HG03066 (cell line): Measurements from ENCODE around the gene DYNC1I2.
"Not testable (repeated sequence)": the region's sequence is repeated elsewhere in the genome, so short reads cannot be mapped to it uniquely, and the experiment has no call there.

Experiments
- ATAC-seq: cut with Tn5 transposase; IDR thresholded peaks from one replicate; pipeline ENCODE4 v1.9.1; 2021; ENCODE audit warnings: low read depth; ENCODE audit not compliant: unreplicated experiment

DYNC1I2 gene

DNA sequence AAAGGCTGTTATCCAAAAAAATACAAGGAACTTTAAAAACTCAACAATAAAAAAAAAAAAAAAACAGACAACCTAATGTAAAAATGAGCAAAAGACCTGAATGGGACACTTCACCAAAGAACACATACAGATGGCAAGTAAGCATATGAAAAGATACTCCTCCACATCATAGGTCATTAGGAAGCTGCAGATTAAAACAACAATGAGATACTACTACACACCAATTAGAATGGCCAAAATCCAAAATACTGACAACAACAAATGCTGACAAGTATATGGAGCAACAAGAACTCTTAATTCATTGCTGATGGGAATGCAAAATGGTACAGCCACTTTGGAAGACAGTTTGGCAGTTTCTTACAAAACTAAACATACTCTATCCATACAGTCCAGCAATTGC is 84.2 kb downstream of the DYNC1I2 start:
- ATAC-seq = no peak

DNA sequence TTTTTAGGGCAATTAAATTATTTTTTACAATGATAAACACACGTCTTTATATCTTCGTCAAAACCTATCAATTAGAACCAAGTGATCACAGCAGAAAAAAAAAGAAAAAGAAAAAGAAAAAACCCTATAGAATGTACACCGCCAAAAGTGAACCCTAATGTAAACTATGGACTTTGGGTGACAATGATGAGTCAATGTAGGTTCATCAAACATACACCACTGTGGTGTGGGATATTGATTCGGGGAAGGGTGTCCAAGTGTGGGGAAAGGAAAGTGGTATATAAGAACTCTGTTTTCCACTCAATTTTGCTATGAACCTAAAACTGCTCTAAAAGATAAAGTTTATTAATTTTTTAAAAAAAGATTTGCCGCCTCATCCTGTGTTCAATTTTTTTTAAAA is 85.1 kb downstream of the DYNC1I2 start:
- ATAC-seq = no peak

DNA sequence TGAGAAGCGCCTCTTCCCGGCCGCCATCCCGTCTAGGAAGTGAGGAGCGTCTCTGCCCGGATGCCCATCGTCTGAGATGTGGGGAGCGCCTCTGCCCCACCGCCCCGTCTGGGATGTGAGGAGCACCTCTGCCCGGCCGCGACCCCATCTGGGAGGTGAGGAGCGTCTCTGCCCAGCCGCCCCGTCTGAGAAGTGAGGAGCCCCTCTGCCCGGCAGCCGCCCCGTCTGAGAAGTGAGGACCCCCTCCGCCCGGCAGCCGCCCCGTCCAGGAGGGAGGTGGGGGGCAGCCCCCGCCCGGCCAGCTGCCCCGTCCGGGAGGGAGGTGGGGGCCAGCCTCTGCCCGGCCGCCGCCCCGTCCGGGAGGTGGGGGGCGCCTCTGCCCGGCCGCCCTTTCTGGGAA is 87.3 kb downstream of the DYNC1I2 start:
- ATAC-seq = not testable (repeated sequence)

DNA sequence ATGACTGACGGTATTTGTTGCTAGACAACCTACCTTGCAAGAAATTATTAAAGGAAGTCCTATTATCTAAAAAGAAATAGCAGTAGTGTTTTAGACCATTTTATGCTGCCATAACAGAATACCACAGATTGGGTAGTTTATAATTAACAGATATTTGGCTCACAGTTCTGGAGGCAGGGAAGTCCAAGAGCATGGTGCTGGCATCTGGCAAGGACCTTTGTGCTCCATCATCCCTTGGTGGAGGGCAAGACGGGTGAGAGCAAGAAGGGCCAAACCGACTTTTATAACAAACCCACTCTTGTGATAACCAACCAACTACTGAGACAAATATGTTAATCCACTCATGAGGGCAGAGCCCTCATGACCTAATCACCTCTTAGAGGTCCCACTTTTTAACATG is 91.2 kb downstream of the DYNC1I2 start:
- no peak for ATAC-seq

DNA sequence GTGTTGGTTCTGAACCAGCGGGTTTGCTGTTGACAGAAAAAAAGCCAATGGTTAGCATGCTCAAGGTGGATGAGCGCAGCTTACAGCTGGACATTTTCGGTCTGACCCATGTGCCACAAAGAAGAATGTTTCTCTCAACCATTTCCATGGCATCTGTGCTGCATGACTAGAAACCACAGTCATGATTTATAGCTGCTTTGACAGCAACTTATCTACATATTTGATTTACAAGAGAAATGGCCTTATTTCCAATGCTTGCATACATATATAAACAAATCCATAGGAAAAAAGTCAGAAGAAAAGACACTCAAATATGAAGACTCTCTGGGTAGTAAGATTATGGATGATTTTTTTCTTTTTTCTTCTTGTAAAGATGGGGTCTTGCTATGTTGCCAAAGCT is 98.2 kb downstream of the DYNC1I2 start:
- ATAC-seq = no peak

DNA sequence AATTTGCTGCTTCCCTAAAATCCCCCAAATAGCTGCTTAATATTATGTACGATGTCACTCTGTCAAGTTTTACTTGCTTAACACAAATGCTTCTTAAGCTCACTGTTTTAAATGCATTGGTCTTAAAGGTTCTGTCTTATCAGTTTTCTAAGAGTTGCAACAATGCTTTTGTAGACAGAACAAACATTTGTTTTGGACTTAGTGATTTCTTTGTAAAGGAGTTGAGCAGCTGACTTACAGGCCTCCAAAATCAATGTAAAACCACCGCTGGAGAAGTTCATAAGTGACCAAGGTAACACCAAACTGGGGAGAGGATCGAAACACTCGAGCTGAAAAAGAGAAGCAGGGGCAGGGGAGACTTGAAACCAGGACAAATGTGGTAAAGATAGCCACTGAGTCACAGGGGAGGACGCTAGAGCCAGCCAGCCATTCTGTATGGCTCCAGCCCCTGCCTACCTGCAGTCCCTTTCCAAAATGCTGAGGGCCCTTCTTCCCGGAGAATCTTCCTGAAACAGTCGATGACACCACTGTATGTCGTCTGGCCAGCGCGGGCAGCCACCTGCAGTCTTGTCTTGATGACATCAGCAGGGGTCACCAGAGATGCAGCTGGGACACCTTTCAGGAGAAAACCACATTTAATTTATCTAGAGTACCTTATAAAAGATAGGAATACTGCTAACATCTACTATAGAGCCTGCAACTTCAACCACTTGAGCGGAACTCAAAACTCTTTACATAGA is 100.2 kb downstream of the DYNC1I2 start:
- ATAC-seq = no peak

DNA sequence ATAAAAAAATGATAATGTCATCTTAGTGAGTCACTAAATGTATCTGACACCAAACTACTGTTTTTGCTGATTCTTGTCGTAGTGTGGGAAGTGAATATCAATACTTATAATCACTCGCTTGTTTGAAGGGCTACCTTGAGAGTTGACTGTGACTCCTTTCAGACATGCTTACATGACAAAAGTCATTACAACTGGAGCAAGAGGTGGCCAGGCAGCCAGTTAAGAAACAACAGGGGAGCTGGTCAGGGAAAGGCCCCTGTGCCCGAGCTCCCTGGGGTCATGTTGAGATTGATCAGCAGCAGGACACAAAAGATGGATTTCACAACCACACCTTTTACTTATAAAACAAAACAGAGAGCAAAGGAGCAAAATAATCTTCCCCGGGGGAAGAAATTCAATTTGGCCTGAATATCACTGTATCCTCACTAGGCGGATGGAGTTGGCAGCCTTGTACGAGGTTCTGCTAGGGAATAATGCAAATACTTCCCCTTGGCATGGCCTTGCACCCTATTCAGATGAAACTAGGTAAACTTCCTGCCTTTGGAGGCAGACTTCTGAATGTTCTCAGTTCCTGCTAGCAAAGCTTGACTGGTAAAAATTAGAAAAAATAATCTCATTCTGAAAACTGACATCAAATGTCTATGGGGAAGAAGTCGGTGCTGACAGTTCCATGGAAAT is 101.2 kb downstream of the DYNC1I2 start:
- no peak for ATAC-seq

DNA sequence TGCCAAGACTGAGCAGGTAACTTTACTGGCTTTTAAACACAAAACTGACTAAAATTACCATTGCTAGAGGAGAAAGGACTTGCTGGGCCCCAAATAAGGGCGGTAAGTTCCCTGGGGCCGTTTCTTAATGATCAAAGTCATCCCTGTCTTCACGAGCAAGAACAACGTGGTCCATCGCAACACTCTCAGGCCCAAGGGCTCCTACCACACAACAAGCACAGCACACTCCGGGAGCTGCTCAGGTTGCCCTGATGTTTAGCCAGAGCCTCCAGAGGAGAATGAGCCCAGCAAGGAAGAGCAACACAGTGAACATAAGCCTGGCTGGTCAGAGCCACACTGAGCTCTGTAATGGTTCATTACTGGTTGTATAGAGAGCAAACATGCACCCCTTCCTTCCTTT is 102.7 kb downstream of the DYNC1I2 start:
- ATAC-seq = no peak

DNA sequence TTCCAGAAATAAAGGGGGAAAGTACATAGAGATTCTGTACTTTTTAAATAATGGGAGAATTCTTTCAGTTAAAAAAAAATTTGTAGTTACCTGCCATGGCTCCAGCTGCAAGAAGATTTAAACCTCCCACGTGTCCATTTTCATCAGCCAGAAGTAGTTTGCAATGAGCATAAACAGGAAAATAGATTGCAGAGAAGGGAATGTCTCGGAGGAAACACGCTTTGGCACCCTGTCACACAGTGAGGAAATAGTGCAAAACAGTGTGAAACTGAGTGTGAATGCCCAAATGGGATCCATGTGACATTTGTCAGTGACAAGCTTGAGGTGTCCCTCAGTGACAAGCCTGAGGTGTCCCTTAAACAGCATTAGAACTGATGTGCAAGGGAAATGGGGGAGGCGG is 104.1 kb downstream of the DYNC1I2 start:
- no peak for ATAC-seq

DNA sequence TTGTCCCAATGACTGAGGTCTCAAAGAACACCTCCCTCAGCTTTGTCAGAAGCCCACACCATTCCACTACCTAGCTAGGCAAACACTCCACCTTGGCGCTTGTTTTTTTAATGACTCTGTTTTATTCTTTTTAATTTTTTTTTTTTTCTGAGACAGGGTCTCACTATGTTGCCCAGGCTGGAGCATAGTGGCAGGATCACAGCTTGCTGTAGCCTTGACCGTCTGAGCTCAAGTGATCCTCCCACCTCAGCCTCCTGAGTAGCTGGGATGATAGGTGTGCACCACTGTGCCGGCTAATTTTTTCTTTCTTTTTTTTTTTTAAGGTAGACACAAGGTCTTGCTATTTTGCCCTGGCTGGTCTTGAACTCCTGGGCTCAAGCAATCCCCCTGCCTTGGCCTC is 104.9 kb downstream of the DYNC1I2 start:
- no peak for ATAC-seq

DNA sequence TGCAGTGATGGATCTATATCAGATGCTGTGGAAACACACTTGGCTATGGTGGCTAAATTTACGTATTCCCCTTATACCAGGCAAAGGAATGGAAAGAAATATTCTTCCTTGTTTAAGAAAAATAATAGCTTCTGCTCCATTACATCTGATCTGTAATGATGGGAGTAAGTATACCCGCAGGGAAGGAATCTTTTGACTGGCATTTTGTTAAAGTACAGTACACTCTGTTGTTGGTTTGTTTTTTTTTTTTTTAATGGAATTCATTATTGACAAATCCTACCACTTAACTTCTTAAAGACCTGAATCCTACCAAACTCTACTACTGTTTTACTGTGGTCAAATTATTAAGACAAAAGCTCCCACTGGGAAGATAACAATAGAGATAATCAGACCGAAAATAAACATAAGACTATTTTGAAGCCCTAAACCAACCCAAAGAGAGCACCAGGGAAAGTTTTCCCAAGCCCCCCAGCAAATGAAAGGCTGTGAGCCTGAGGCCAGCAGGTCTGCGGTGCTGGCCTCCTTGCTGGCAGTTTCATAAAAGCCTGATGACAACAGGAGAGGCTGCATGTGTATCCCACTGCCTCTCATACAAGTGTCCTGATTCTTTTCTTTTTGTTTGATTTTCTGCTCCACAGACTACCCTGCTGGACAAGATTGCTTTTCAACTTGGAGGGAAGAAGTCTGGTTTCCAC is 105.8 kb downstream of the DYNC1I2 start:
- no peak for ATAC-seq

DNA sequence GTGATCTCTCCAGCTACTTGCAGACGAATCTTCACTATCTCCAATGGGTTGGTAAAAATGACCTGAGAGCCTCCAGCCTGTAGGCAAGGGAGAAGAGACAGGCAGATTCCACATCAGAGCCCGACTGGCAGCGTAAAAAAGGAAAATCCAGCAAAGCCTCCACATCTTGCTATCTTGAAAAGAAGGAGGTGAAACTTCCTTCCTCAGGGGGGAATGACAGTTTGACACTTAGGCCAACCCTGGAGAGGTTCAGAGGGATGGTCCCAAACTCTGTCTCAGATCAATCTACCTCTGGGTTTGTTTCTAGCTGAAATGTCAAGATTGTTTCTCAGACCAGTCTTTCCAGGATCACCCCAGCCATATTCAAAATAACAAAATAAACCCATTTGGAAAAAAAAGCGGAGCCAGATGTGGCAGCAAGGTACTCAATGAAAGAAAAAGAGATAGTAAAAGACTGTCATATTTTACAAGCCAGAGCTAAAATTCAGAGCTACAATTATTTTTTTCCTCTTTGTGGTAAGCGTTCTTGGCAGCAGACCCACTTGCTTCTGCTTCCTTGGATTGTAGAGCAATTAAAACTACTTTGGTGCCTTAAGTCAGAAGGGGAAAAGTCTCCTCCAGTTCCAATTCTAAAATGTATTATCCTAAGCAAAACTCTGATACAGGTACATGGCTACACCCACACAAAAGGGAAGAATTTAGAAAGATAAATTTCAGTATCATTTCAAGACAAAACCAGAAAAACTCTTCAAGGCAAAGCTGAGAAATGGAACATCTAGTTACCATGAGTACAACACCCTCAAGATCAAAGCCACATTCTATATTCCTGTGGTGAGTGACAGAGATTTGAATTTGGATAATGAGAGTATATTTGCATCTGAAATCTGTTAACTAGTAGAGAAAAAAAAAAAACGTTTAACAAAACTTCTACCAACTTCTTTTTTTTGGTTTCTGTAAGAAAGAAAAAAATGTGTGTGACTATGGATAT is 106.7 kb downstream of the DYNC1I2 start:
- no peak for ATAC-seq

DNA sequence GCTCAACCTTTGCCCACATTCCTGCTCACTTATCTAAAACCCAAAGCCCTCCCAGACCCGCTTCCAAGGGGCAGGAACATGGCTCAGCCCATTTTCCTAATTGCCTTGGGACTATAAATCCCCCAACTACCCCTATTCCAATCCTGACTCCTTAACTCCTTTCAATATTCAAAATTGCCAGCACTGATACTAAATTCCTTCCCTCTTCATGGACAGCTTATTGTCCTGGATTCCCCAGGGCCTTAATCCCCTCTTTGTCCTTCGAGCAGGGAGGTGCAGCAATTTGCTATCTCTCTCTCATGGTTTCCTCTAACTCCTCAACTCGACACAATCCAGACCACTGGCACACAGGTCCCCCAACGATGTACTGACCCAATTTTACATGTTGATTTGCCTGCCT is 107.6 kb downstream of the DYNC1I2 start:
- no peak for ATAC-seq
